Measurements from ENCODE around the gene ANKRD13B.

Gene ANKRD13B

GRCh38 chr17:29577385-29578211 is 15.3 kb upstream of the ANKRD13B start:
- DNase-seq (ENCODE audit: extremely low read depth, low read depth): no peak
- no peak for TF ChIP-seq CTCF (IDR thresholded peaks at IDR 0.05; ENCODE audit: low read depth, low read length, missing control alignments)
- H3K4me3 ChIP-seq (replicated peaks; ENCODE audit: low read depth, low read length): no peak overlapping the region

GRCh38 chr17:29578626-29579485 is 14.1 kb upstream of the ANKRD13B start:
- no peak for DNase-seq (ENCODE audit: extremely low read depth, low read depth)
- no peak for TF ChIP-seq CTCF (IDR thresholded peaks at IDR 0.05; ENCODE audit: low read depth, low read length, missing control alignments)
- H3K4me3 ChIP-seq (replicated peaks; ENCODE audit: low read depth, low read length): no peak overlapping the region

- TF ChIP-seq CTCF (IDR thresholded peaks at IDR 0.05; ENCODE audit: low read depth, low read length, missing control alignments): peak; percentile 90
- no peak overlapping the region for H3K4me3 ChIP-seq (replicated peaks; ENCODE audit: low read depth, low read length)
- DNase-seq (ENCODE audit: extremely low read depth, low read depth): peak; percentile 63
These were observed 12.8 kb upstream of the ANKRD13B start for GRCh38 chr17:29579866-29580771.

GRCh38 chr17:29581583-29582253 is 11.2 kb upstream of the ANKRD13B start:
- DNase-seq (ENCODE audit: extremely low read depth, low read depth): no peak
- H3K4me3 ChIP-seq (replicated peaks; ENCODE audit: low read depth, low read length): no peak overlapping the region
- TF ChIP-seq CTCF (IDR thresholded peaks at IDR 0.05; ENCODE audit: low read depth, low read length, missing control alignments): no peak

- no peak for DNase-seq (ENCODE audit: extremely low read depth, low read depth)
- H3K4me3 ChIP-seq (replicated peaks; ENCODE audit: low read depth, low read length): no peak overlapping the region
- no peak for TF ChIP-seq CTCF (IDR thresholded peaks at IDR 0.05; ENCODE audit: low read depth, low read length, missing control alignments)
These were observed 10.6 kb upstream of the ANKRD13B start for GRCh38 chr17:29582254-29582765.
